GM21390 (cell line): ENCODE measurements around the gene EVA1C.
"Not testable (repeated sequence)": the region's sequence is repeated elsewhere in the genome, so short reads cannot be mapped to it uniquely, and the experiment has no call there.

Source experiments
- ATAC-seq: cut with Tn5 transposase; IDR thresholded peaks from one replicate; pipeline ENCODE4 v1.9.1; 2021; ENCODE audit not compliant: unreplicated experiment

The EVA1C gene

GRCh38 chr21:32412162-32413014, at the start of gene EVA1C:
EVA1C (plus strand) TSS chr21:32412706; CDS start chr21:32412854, 148 bp downstream.
- ATAC-seq: no peak

DNA sequence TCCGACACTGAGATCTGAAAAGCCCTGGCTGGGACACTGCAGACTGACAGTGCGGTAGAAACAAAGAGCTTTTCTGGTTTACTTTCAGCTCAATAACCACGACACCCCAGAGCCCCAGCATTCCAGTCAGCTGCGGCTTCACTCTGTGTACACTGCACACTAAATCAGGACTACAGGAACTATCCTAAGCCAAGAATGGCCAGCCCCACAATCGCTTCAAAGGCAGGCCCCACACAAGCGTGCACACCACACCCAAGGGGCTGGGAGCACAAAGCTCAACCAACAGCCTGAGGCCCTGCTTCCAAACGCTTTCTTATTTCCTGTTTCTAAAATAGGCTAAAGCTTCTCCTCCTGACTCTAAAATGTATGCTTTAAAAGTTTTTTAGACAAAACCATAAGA, 48.1 kb upstream of the EVA1C start:
- no peak for ATAC-seq

DNA sequence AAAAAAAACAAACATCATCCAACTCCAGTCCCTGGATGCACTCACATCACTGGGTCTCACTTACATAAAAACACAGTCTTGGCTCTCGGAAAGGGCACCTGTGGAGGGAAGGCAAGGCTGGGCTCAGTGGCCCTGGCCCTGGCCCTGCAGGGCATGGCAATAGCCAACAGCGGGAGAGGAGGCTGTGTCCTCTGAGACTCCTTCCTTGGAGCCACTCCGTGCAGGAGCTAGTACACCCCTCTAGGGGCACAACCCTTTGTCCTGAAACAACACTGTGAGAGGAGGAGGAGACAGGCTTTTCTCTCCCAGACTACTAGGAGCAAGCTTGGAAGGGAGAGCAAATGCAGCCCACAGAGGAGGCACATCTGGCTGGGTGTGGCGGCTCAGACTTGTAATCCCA, 47.7 kb upstream of the EVA1C start:
- no peak for ATAC-seq

- ATAC-seq: no peak
Observed at GRCh38 chr21:32366191-32366590, 46.3 kb upstream of the EVA1C start.

DNA sequence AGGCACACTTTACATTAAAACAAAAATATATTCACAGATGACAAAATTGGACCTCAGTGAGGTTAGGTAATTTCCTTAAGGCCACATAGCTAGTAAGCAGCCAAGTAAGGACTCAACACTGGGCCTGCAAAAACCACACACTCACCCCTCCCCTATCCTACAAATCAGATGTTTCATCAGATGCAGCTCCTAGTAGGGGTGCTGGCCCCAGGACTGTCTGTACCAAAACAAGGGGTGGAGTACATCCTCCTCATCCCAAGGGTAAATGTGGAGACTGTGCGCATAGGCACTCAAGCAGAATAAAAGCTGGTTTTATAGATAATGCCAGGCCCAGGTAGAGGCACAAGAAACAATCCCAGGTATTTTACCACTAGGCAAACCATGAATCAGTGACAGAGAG, 45.3 kb upstream of the EVA1C start:
- ATAC-seq: no peak

- ATAC-seq: no peak
Observed at GRCh38 chr21:32368386-32368785, 44.1 kb upstream of the EVA1C start.

GRCh38 chr21:32368961-32369360, 43.5 kb upstream of the EVA1C start:
- not testable (repeated sequence) for ATAC-seq

GRCh38 chr21:32370998-32371766, 41.3 kb upstream of the EVA1C start:
- no peak for ATAC-seq

- no peak for ATAC-seq
Observed at GRCh38 chr21:32371913-32372314, 40.6 kb upstream of the EVA1C start.

- ATAC-seq: no peak
Observed at GRCh38 chr21:32372755-32373154, 39.8 kb upstream of the EVA1C start.

- ATAC-seq: no peak
Observed at GRCh38 chr21:32377506-32377905, 35.0 kb upstream of the EVA1C start.

GRCh38 chr21:32377991-32378390, 34.5 kb upstream of the EVA1C start:
- ATAC-seq: no peak

DNA sequence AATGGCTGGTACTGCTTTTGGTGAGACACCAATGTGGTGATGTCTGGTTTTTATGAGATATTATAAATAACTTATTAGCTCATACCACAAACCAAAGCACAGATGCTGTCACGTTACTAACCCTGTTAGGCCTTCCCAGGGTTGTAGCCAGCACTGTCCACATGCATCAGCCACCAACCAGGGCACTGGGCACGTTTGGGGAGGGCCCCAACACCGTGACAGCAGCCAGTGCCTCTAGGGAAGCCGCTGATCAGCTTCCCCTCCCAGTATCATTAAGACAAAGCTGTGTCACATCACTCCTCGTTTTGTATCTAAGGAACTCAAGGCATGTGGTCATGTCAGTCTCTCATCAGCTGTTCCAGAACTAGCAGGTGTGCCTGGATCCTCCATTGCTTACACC, 33.5 kb upstream of the EVA1C start:
- ATAC-seq: no peak

GRCh38 chr21:32380940-32381339, 31.6 kb upstream of the EVA1C start:
- ATAC-seq: no peak

- no peak for ATAC-seq
Observed at GRCh38 chr21:32381571-32381970, 30.9 kb upstream of the EVA1C start.

DNA sequence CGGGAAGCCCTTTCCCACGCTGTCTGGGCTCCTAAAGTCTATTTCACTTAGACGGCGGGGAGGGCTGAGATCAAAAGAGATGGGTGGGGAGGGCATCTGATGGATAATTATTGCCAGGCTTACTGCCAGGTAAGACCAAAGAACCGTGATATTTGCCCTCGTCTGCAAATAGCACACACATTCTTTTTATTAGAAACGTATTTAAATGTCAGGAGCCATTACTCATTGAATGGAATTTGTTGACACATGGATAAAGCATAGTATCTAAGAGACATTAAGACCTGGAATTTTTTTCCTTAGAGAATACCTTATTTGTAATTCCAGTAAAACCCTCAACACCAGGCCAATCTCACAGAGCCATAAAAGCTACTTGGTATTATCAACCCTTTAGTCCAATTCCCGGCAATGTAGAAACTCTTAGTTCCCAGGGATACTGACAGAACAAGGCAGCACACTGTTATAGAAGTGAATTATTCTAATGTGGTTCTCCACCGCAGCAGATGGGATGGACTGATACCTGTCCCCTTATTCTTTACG, 30.3 kb upstream of the EVA1C start:
- ATAC-seq: no peak

- ATAC-seq: no peak
Observed at GRCh38 chr21:32383812-32384211, 28.7 kb upstream of the EVA1C start.

DNA sequence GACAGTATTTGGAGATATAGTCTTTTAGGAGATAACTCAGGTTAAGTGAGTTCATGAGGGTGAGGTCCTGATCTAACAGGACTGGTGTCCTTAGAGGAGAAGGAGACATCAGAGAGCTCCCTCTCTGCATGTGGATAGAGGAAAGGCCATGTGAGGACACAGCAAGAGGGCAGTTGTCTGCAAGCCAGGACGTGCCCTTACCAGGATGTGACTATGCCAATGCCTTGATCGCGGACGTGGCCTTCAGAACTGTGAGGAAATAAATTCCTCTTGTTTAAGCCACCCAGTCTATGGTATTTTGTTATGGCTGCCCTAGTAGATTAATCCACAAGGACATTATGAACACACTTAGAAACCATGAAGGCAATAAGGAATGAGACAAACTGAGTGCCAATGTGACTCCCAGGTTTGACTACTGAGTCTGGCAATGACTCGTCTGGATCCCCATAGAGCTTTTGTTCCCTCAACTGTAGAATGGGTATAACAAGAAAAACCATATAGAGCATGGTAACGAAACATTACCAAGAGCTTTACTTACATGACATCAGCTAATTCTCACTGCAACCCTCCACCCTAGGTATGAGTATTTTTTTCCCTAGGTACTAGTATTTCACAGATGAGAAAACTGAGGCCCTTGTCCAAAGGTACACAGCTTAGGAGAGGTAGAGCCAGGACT, 26.2 kb upstream of the EVA1C start:
- ATAC-seq: no peak

GRCh38 chr21:32387151-32387550, 25.4 kb upstream of the EVA1C start:
- ATAC-seq: no peak

GRCh38 chr21:32388306-32388705, 24.2 kb upstream of the EVA1C start:
- ATAC-seq: no peak

GRCh38 chr21:32389337-32390015, 23.0 kb upstream of the EVA1C start:
- no peak for ATAC-seq
